Fibroblast of lung (primary cell): ENCODE results near the gene FBXL13. TPM values are rescaled to one million over a fixed set of nuclear protein-coding genes. Genes with fewer than 3 reads are reported as not detected.

Source experiments
- DNase-seq, 2 donors: peaks; one replicate each; pipeline versions ENCODE4 v3.0.0 to v3.0.0-alpha.2; 2010; ENCODE audit warnings: low read depth in 2 of 2
- H2AFZ ChIP-seq: 2 replicates; pipeline ENCODE4 v1.5.1; 2012; ENCODE audit warnings: low read length, control low read depth, inconsistent platforms
- H3K27ac ChIP-seq: 2 replicates; pipeline ENCODE4 v1.5.1; 2011; ENCODE audit warnings: low read length, control low read depth; ENCODE audit not compliant: insufficient read depth
- H3K27me3 ChIP-seq: 2 replicates; pipeline ENCODE4 v1.5.1; 2011; ENCODE audit warnings: mild to moderate bottlenecking, low read length; ENCODE audit not compliant: control insufficient read depth, insufficient read depth
- H3K36me3 ChIP-seq: 2 replicates; pipeline ENCODE4 v1.5.1; 2011; ENCODE audit warnings: low read length; ENCODE audit not compliant: control insufficient read depth, insufficient read depth
- H3K4me1 ChIP-seq: 2 replicates; pipeline ENCODE4 v1.5.1; 2011; ENCODE audit warnings: low read length; ENCODE audit not compliant: control insufficient read depth, insufficient read depth; ENCODE audit errors: extremely low read depth
- H3K4me2 ChIP-seq: 2 replicates; pipeline ENCODE4 v1.5.1; 2011; ENCODE audit warnings: low read length, control low read depth; ENCODE audit not compliant: insufficient read depth; ENCODE audit errors: extremely low read depth
- H3K4me3 ChIP-seq, 4 experiments: fragments of 200-600 bp in 1 of 4; sonication (generic) in 1 of 4; replicated peaks in 1 of 4; 2 replicates each; pipeline ENCODE4 v1.5.1; 2011 to 2016; ENCODE audit warnings: low read length in 4 of 4, low read depth in 3 of 4, mild to moderate bottlenecking in 3 of 4, control low read depth in 2 of 4, inconsistent platforms in 1 of 4, mixed read lengths in 1 of 4; ENCODE audit not compliant: insufficient read depth in 1 of 4; ENCODE audit errors: control extremely low read depth in 1 of 4
- H3K79me2 ChIP-seq: 2 replicates; pipeline ENCODE4 v1.5.1; 2012; ENCODE audit warnings: mild to moderate bottlenecking, low read length, inconsistent platforms; ENCODE audit not compliant: control insufficient read depth, insufficient read depth
- H3K9ac ChIP-seq: 2 replicates; pipeline ENCODE4 v1.5.1; 2011; ENCODE audit warnings: mild to moderate bottlenecking, low read length, control low read depth; ENCODE audit not compliant: insufficient read depth
- H3K9me3 ChIP-seq: 2 replicates; pipeline ENCODE4 v1.5.1; 2012; ENCODE audit warnings: low read depth, low read length; ENCODE audit not compliant: control insufficient read depth, insufficient read depth
- H4K20me1 ChIP-seq: 2 replicates; pipeline ENCODE4 v1.5.1; 2011; ENCODE audit warnings: low read length; ENCODE audit not compliant: control insufficient read depth, insufficient read depth; ENCODE audit errors: extremely low read depth
- CTCF ChIP-seq, 2 donors: IDR thresholded peaks in 1 of 2; conservative IDR thresholded peaks in 1 of 2; 1 replicate in 1 of 2; 2 replicates in 1 of 2; pipeline ENCODE4 v1.5.1; 2011 to 2012; ENCODE audit warnings: low read length in 2 of 2, control low read depth in 1 of 2, inconsistent platforms in 1 of 2, low read depth in 1 of 2, mild to moderate bottlenecking in 1 of 2
- EZH2 ChIP-seq: IDR thresholded peaks from 2 replicates; pipeline ENCODE4 v1.5.1; 2012; ENCODE audit warnings: low read length, control low read depth, mild to moderate bottlenecking; ENCODE audit errors: missing control alignments
- polyA plus RNA-seq, 2 donors: library from polyadenylated mRNA; depleted of rRNA in 1 of 2; stranded (reverse) in 1 of 2; unstranded in 1 of 2; fragments of >200 nt; gene quantifications; 2 replicates each; pipeline ENCODE4 v1.2.1, GENCODE V29; 2011 to 2012; ENCODE audit warnings: missing spikeins in 1 of 2
- total RNA-seq: library from RNA; depleted of rRNA; stranded (reverse); fragments of >200 nt; gene quantifications from 2 replicates; pipeline ENCODE4 v1.2.1, GENCODE V29; 2014

Gene FBXL13
- total and polyA plus RNA-seq, 2 donors (not counting 1 experiment from before 2014, with no cell fraction given): 0.41 to 0.66 TPM

GRCh38 chr7:102988088-102988487 lies 86.5 kb downstream of the FBXL13 start:
- DNase-seq: no peak
- Histone ChIP-seq H3K9ac (no peak overlapping the region), H4K20me1 (no peaks in the 10 kb centered on the region)

GRCh38 chr7:102985176-102985783 lies 89.3 kb downstream of the FBXL13 start:
- no peaks in the 10 kb centered on the region for H3K36me3 ChIP-seq
- peak; percentile 24 to 68 for DNase-seq
- H3K4me3 ChIP-seq: no peak overlapping the region
- no peak overlapping the region for H3K9ac ChIP-seq
- H3K4me2 ChIP-seq: no peak overlapping the region
- TF ChIP-seq EZH2 (no peak), CTCF (conservative IDR thresholded peaks at IDR 0.05 in 1 of 2, IDR thresholded peaks at IDR 0.05 in 1 of 2; ENCODE audit: low read depth in 1 of 2, low read length in 2 of 2) (no peak)
- no peaks in the 10 kb centered on the region for H3K9me3 ChIP-seq
- no peak overlapping the region for H3K27ac ChIP-seq
- no peaks in the 10 kb centered on the region for H3K4me1 ChIP-seq
- H4K20me1 ChIP-seq: no peaks in the 10 kb centered on the region
- no peaks in the 10 kb centered on the region for H3K27me3 ChIP-seq
- H3K79me2 ChIP-seq: no peaks in the 10 kb centered on the region
- H2AFZ ChIP-seq: no peak overlapping the region

More at GRCh38 chr7:102988088-102988487, 86.5 kb downstream of the FBXL13 start:
- Histone ChIP-seq H3K79me2 (no peaks in the 10 kb centered on the region), H2AFZ (no peak overlapping the region), H3K4me2 (no peak overlapping the region), H3K36me3 (no peaks in the 10 kb centered on the region), H3K4me1 (peaks cover 18% of the 10 kb centered on the region), H3K27me3 (no peaks in the 10 kb centered on the region), H3K9me3 (no peaks in the 10 kb centered on the region), H3K4me3 (no peak overlapping the region), H3K27ac (no peak overlapping the region)
- TF ChIP-seq EZH2 (no peak), CTCF (conservative IDR thresholded peaks at IDR 0.05 in 1 of 2, IDR thresholded peaks at IDR 0.05 in 1 of 2; ENCODE audit: low read depth in 1 of 2, low read length in 2 of 2) (no peak)

- Histone ChIP-seq H3K79me2 (no peaks in the 10 kb centered on the region), H3K27ac (no peak overlapping the region), H2AFZ (no peak overlapping the region), H3K4me3 (no peak overlapping the region), H3K36me3 (no peaks in the 10 kb centered on the region), H3K4me2 (no peak overlapping the region), H3K4me1 (no peaks in the 10 kb centered on the region), H3K9ac (no peak overlapping the region), H3K9me3 (no peaks in the 10 kb centered on the region), H3K27me3 (no peaks in the 10 kb centered on the region), H4K20me1 (no peaks in the 10 kb centered on the region)
- peak in 1 of 2 donors; percentile 55 for DNase-seq
- no peak for TF ChIP-seq EZH2
- no peak for TF ChIP-seq CTCF (conservative IDR thresholded peaks at IDR 0.05 in 1 of 2, IDR thresholded peaks at IDR 0.05 in 1 of 2; ENCODE audit: low read depth in 1 of 2, low read length in 2 of 2)
Observed at GRCh38 chr7:102983602-102984001, 91.0 kb downstream of the FBXL13 start.
